Subcutaneous abdominal adipose tissue (tissue), 5 donors: ENCODE measurements around the gene BSDC1.

Source experiments
- H3K27ac ChIP-seq: one replicate; pipeline ENCODE4 v1.7.0; 2013; ENCODE audit warnings: low read depth, mild to moderate bottlenecking, inconsistent platforms, low read length, moderate library complexity
- H3K27me3 ChIP-seq, 5 donors: one replicate each; pipeline ENCODE4 v1.7.0; 2013; ENCODE audit warnings: low read length in 5 of 5, inconsistent platforms in 1 of 5; ENCODE audit not compliant: control insufficient read depth in 5 of 5, insufficient read depth in 4 of 5
- H3K36me3 ChIP-seq, 5 donors: one replicate each; pipeline ENCODE4 v1.7.0; 2013; ENCODE audit warnings: low read length in 5 of 5; ENCODE audit not compliant: control insufficient read depth in 5 of 5, insufficient read depth in 5 of 5
- H3K4me1 ChIP-seq, 5 donors: one replicate each; pipeline ENCODE4 v1.7.0; 2013; ENCODE audit warnings: low read length in 5 of 5, mild to moderate bottlenecking in 3 of 5, moderate library complexity in 1 of 5; ENCODE audit not compliant: control insufficient read depth in 5 of 5, insufficient read depth in 5 of 5
- H3K4me3 ChIP-seq, 5 donors: one replicate each; pipeline ENCODE4 v1.7.0; 2013; ENCODE audit warnings: low read length in 5 of 5, low read depth in 1 of 5
- H3K9ac ChIP-seq, 5 donors: one replicate each; pipeline ENCODE4 v1.7.0; 2013; ENCODE audit warnings: low read length in 5 of 5, mild to moderate bottlenecking in 4 of 5, moderate library complexity in 3 of 5
- H3K9me3 ChIP-seq, 5 donors: one replicate each; pipeline ENCODE4 v1.7.0; 2013; ENCODE audit warnings: low read length in 5 of 5; ENCODE audit not compliant: control insufficient read depth in 5 of 5
- donor health status: healthy.
- donor health status: healthy.
- donor health status: healthy.
- donor health status: healthy.
- donor health status: healthy.

Gene BSDC1

GRCh38 chr1:32394890-32395432, 720 bp upstream of the BSDC1 start:
- H3K4me3 ChIP-seq = peak overlapping the region; percentile 67 to 99 (median 97)
- H3K27me3 ChIP-seq = no peaks in the 10 kb centered on the region
- H3K4me1 ChIP-seq = peaks cover 13 to 34% (median 25%) of the 10 kb centered on the region in 5 donors
- H3K9me3 ChIP-seq = no peaks in the 10 kb centered on the region
- peak overlapping the region; percentile 96 for H3K27ac ChIP-seq
- H3K9ac ChIP-seq = peak overlapping the region; percentile 78 to 87 (median 82)
- peaks cover 13 to 23% (median 18%) of the 10 kb centered on the region in 5 donors for H3K36me3 ChIP-seq

GRCh38 chr1:32393832-32394140, 455 bp downstream of the BSDC1 start:
- H3K27ac ChIP-seq = peak overlapping the region; percentile 96
- peak overlapping the region; percentile 81 to 99 (median 97) for H3K4me3 ChIP-seq
- H3K27me3 ChIP-seq = no peaks in the 10 kb centered on the region
- peak overlapping the region; percentile 89 to 97 (median 97) for H3K9ac ChIP-seq
- no peaks in the 10 kb centered on the region for H3K9me3 ChIP-seq
- peaks cover 13 to 34% (median 25%) of the 10 kb centered on the region in 5 donors for H3K4me1 ChIP-seq
- H3K36me3 ChIP-seq = peaks cover 13 to 33% (median 28%) of the 10 kb centered on the region in 5 donors

GRCh38 chr1:32393136-32393535, 1.1 kb downstream of the BSDC1 start:
- H3K9me3 ChIP-seq = no peaks in the 10 kb centered on the region
- peak overlapping the region; percentile 81 to 99 (median 97) for H3K4me3 ChIP-seq
- H3K27ac ChIP-seq = no peak overlapping the region
- no peaks in the 10 kb centered on the region for H3K27me3 ChIP-seq
- peaks cover 13 to 37% (median 34%) of the 10 kb centered on the region in 5 donors for H3K36me3 ChIP-seq
- H3K9ac ChIP-seq = peak overlapping the region; percentile 0 to 97 (median 97)
- H3K4me1 ChIP-seq = peaks cover 13 to 34% (median 25%) of the 10 kb centered on the region in 5 donors

- H3K4me1 ChIP-seq = peaks cover 13 to 34% (median 25%) of the 10 kb centered on the region in 5 donors
- no peak overlapping the region for H3K9ac ChIP-seq
These were observed 1.9 kb downstream of the BSDC1 start for GRCh38 chr1:32392325-32392724.

GRCh38 chr1:32390904-32391870, 3.1 kb downstream of the BSDC1 start:
- Histone ChIP-seq H3K9ac (peak overlapping the region in 1 of 5 donors; percentile 22), H3K4me3 (no peak overlapping the region), H3K9me3 (no peaks in the 10 kb centered on the region), H3K27ac (no peak overlapping the region), H3K27me3 (no peaks in the 10 kb centered on the region), H3K4me1 (peaks cover 11 to 34% (median 25%) of the 10 kb centered on the region in 5 donors), H3K36me3 (peaks cover 21 to 53% (median 49%) of the 10 kb centered on the region in 5 donors)

More at GRCh38 chr1:32392325-32392724, 1.9 kb downstream of the BSDC1 start:
- H3K27ac ChIP-seq = no peak overlapping the region
- no peak overlapping the region for H3K4me3 ChIP-seq
- H3K9me3 ChIP-seq = no peaks in the 10 kb centered on the region
- H3K27me3 ChIP-seq = no peaks in the 10 kb centered on the region
- H3K36me3 ChIP-seq = peaks cover 17 to 44% (median 40%) of the 10 kb centered on the region in 5 donors

- Histone ChIP-seq H3K36me3 (peaks cover 33 to 78% (median 69%) of the 10 kb centered on the region in 5 donors), H3K9ac (no peak overlapping the region), H3K4me3 (no peak overlapping the region), H3K27ac (no peak overlapping the region), H3K9me3 (no peaks in the 10 kb centered on the region), H3K27me3 (no peaks in the 10 kb centered on the region), H3K4me1 (peaks cover 7 to 23% (median 17%) of the 10 kb centered on the region in 5 donors)
These were observed 5.6 kb downstream of the BSDC1 start for GRCh38 chr1:32388641-32389040.

GRCh38 chr1:32386676-32387392, 7.4 kb downstream of the BSDC1 start:
- Histone ChIP-seq H3K4me1 (peaks cover 0 to 6% (median 0%) of the 10 kb centered on the region in 5 donors), H3K36me3 (peaks cover 33 to 92% (median 83%) of the 10 kb centered on the region in 5 donors), H3K9ac (no peak overlapping the region)

GRCh38 chr1:32380057-32380456, 14.2 kb downstream of the BSDC1 start:
- H3K4me3 ChIP-seq = no peak overlapping the region
- no peaks in the 10 kb centered on the region for H3K27me3 ChIP-seq
- H3K9me3 ChIP-seq = no peaks in the 10 kb centered on the region
- no peak overlapping the region for H3K9ac ChIP-seq
- no peak overlapping the region for H3K27ac ChIP-seq
- peaks cover 26 to 100% (median 97%) of the 10 kb centered on the region in 5 donors for H3K36me3 ChIP-seq
- no peaks in the 10 kb centered on the region for H3K4me1 ChIP-seq

More at GRCh38 chr1:32386676-32387392, 7.4 kb downstream of the BSDC1 start:
- H3K27ac ChIP-seq = no peak overlapping the region
- H3K4me3 ChIP-seq = no peak overlapping the region
- H3K9me3 ChIP-seq = no peaks in the 10 kb centered on the region
- no peaks in the 10 kb centered on the region for H3K27me3 ChIP-seq

GRCh38 chr1:32377541-32378220, 16.6 kb downstream of the BSDC1 start:
- peaks cover 27 to 100% (median 97%) of the 10 kb centered on the region in 5 donors for H3K36me3 ChIP-seq

More at GRCh38 chr1:32377541-32378220, 16.6 kb downstream of the BSDC1 start:
- H3K4me1 ChIP-seq = no peaks in the 10 kb centered on the region
- H3K9ac ChIP-seq = peak overlapping the region in 1 of 5 donors; percentile 9
- H3K9me3 ChIP-seq = no peaks in the 10 kb centered on the region
- H3K27me3 ChIP-seq = no peaks in the 10 kb centered on the region
- no peak overlapping the region for H3K4me3 ChIP-seq
- no peak overlapping the region for H3K27ac ChIP-seq
